ENCODE measurements around the gene FAM163A.

DNA sequence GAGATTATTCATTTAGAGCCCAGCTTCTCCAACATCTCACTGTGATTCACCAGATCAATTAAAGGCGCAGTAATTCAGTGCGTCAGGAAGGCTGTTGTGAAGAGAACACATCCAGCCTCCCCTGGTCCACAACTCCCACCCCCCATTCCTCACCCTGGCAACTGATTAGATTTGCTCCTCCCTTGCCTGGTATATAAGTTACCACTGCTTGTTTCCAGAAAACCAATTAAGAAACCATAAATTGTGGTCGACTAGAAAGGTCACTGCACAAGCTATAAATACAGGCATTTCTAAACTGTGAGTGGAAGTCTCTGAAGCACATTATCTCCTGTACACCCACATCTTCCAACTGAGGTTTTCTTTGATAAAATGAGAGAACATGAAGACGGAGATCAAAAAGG is 41.9 kb downstream of the FAM163A start:
- TF ChIP-seq EZH2 (IDR thresholded peaks at IDR 0.05; ENCODE audit: borderline replicate concordance, low read depth, low read length, severe bottlenecking) = no peak
- TF ChIP-seq, protein P1, sequence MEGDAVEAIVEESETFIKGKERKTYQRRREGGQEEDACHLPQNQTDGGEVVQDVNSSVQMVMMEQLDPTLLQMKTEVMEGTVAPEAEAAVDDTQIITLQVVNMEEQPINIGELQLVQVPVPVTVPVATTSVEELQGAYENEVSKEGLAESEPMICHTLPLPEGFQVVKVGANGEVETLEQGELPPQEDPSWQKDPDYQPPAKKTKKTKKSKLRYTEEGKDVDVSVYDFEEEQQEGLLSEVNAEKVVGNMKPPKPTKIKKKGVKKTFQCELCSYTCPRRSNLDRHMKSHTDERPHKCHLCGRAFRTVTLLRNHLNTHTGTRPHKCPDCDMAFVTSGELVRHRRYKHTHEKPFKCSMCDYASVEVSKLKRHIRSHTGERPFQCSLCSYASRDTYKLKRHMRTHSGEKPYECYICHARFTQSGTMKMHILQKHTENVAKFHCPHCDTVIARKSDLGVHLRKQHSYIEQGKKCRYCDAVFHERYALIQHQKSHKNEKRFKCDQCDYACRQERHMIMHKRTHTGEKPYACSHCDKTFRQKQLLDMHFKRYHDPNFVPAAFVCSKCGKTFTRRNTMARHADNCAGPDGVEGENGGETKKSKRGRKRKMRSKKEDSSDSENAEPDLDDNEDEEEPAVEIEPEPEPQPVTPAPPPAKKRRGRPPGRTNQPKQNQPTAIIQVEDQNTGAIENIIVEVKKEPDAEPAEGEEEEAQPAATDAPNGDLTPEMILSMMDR (IDR thresholded peaks at IDR 0.05; ENCODE audit: borderline replicate concordance, extremely low read depth, low read length, poor library complexity, severe bottlenecking) = no peak

Data from DND-41 (cell line).